OCI-LY1 (cell line): ENCODE measurements around the gene PAX3.

Experiments used
- H2AFZ ChIP-seq: fragments of 200-600 bp; sonication (generic), shearing (Covaris generic); 2 replicates; pipeline ENCODE4 v1.6.0; 2014; ENCODE audit warnings: antibody characterized with exemption, mild to moderate bottlenecking, low read length
- H3F3A ChIP-seq: fragments of 200-600 bp; sonication (generic), shearing (Covaris generic); 2 replicates; pipeline ENCODE4 v1.6.0; 2014; ENCODE audit warnings: mild to moderate bottlenecking, antibody characterized with exemption, low read length, moderate library complexity; ENCODE audit not compliant: insufficient read depth
- H3K27ac ChIP-seq: fragments of 200-600 bp; sonication (generic); 2 replicates; pipeline ENCODE4 v1.5.1; 2014; ENCODE audit warnings: low read length, mixed run types, mild to moderate bottlenecking, low read depth; ENCODE audit not compliant: poor library complexity, severe bottlenecking
- H3K27me3 ChIP-seq: fragments of 200-600 bp; sonication (generic); 2 replicates; pipeline ENCODE4 v1.6.0; 2014; ENCODE audit warnings: antibody characterized with exemption, mild to moderate bottlenecking, low read length, moderate library complexity; ENCODE audit not compliant: insufficient read depth
- H3K36me3 ChIP-seq: fragments of 200-600 bp; sonication (generic); 2 replicates; pipeline ENCODE4 v1.6.1; 2014; ENCODE audit warnings: mild to moderate bottlenecking, antibody characterized with exemption, low read length, moderate library complexity, mixed read lengths; ENCODE audit not compliant: insufficient read depth
- H3K4me1 ChIP-seq: fragments of 200-600 bp; sonication (generic); 2 replicates; pipeline ENCODE4 v1.5.1; 2014; ENCODE audit warnings: mild to moderate bottlenecking, low read length, moderate library complexity; ENCODE audit not compliant: insufficient read depth, severe bottlenecking
- H3K4me2 ChIP-seq: fragments of 200-600 bp; sonication (generic), shearing (Covaris generic); 2 replicates; pipeline ENCODE4 v1.6.1; 2014; ENCODE audit warnings: low read length
- H3K4me3 ChIP-seq: fragments of 200-600 bp; sonication (generic); 2 replicates; pipeline ENCODE4 v1.5.1; 2014; ENCODE audit warnings: low read length, low read depth, mild to moderate bottlenecking, mixed read lengths; ENCODE audit not compliant: poor library complexity, severe bottlenecking
- H3K79me2 ChIP-seq: fragments of 200-600 bp; shearing (Covaris generic); 2 replicates; pipeline ENCODE4 v1.6.1; 2016; ENCODE audit warnings: mixed run types, low read length, mixed read lengths; ENCODE audit not compliant: insufficient read depth
- H3K9ac ChIP-seq: fragments of 200-600 bp; sonication (generic), shearing (Covaris generic); 2 replicates; pipeline ENCODE4 v1.6.1; 2014; ENCODE audit warnings: mild to moderate bottlenecking, low read length, mixed read lengths
- H3K9me2 ChIP-seq: fragments of 200-600 bp; sonication (generic), shearing (Covaris generic); 2 replicates; pipeline ENCODE4 v1.6.1; 2014; ENCODE audit warnings: low read depth, mild to moderate bottlenecking, low read length, mixed read lengths
- H3K9me3 ChIP-seq: fragments of 200-600 bp; shearing (Covaris generic); 2 replicates; pipeline ENCODE4 v1.6.1; 2014; ENCODE audit warnings: low read length, mixed read lengths
- H4K20me1 ChIP-seq: fragments of 200-600 bp; sonication (generic), shearing (Covaris generic); 2 replicates; pipeline ENCODE4 v1.6.0; 2016; ENCODE audit warnings: mild to moderate bottlenecking, low read length; ENCODE audit not compliant: insufficient read depth
- CTCF ChIP-seq: fragments of 200-600 bp; sonication (generic), shearing (Covaris generic); IDR thresholded peaks from 2 replicates; pipeline ENCODE4 v1.5.1; 2017; ENCODE audit warnings: mild to moderate bottlenecking, antibody characterized with exemption, low read length, moderate library complexity, mixed read lengths
- EZH2 ChIP-seq: fragments of 200-600 bp; sonication (generic), shearing (Covaris generic); IDR thresholded peaks from 2 replicates; pipeline ENCODE4 v1.8.0; 2017; ENCODE audit warnings: borderline replicate concordance, mixed run types, mild to moderate bottlenecking, antibody characterized with exemption, low read length, moderate library complexity, mixed read lengths

The PAX3 gene

DNA sequence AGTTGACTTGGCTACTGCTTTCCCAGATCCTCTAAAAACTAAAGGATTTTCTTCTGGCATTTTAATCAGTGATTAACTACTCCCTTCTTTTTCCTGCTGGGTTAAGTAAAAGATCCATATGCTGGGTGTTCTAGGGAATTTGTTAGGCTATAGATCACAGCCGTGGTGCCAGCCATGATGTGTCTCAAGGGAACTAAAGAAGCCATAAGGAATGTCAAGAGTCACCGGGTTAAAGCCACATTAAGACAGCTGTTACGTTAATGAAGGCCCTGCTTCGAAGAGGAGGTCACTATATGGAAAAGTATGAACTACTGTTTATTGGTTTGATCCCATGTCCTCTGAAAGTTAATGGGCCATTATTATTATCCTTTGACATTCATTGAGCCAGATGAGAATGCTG, 70.7 kb downstream of the PAX3 start:
- H3K36me3 ChIP-seq: no peaks in the 10 kb centered on the region
- no peak overlapping the region for H3K27ac ChIP-seq
- no peaks in the 10 kb centered on the region for H3K27me3 ChIP-seq
- H3K4me3 ChIP-seq: no peak overlapping the region
- H2AFZ ChIP-seq: no peak overlapping the region
- no peaks in the 10 kb centered on the region for H4K20me1 ChIP-seq
- no peaks in the 10 kb centered on the region for H3F3A ChIP-seq
- H3K79me2 ChIP-seq: no peaks in the 10 kb centered on the region
- no peaks in the 10 kb centered on the region for H3K9me3 ChIP-seq
- no peak for TF ChIP-seq EZH2
- no peak for TF ChIP-seq CTCF
- no peaks in the 10 kb centered on the region for H3K4me1 ChIP-seq
- H3K9me2 ChIP-seq: no peaks in the 10 kb centered on the region
- H3K9ac ChIP-seq: no peak overlapping the region
- no peak overlapping the region for H3K4me2 ChIP-seq

- TF ChIP-seq EZH2 (no peak), CTCF (no peak)
- Histone ChIP-seq H3K4me3 (no peak overlapping the region), H4K20me1 (no peaks in the 10 kb centered on the region), H3K9me3 (no peaks in the 10 kb centered on the region), H3F3A (no peaks in the 10 kb centered on the region), H2AFZ (no peak overlapping the region), H3K9me2 (no peaks in the 10 kb centered on the region), H3K79me2 (no peaks in the 10 kb centered on the region), H3K4me1 (no peaks in the 10 kb centered on the region), H3K27ac (no peak overlapping the region), H3K4me2 (no peak overlapping the region), H3K36me3 (no peaks in the 10 kb centered on the region), H3K27me3 (no peaks in the 10 kb centered on the region), H3K9ac (no peak overlapping the region)
Observed at GRCh38 chr2:222218786-222219185, 80.0 kb downstream of the PAX3 start.

GRCh38 chr2:222217712-222218111, 81.1 kb downstream of the PAX3 start:
- Histone ChIP-seq H3K9me3 (no peaks in the 10 kb centered on the region), H3K9me2 (no peaks in the 10 kb centered on the region), H3K79me2 (no peaks in the 10 kb centered on the region), H3K4me1 (no peaks in the 10 kb centered on the region), H3K4me3 (no peak overlapping the region), H3K4me2 (no peak overlapping the region), H3K27me3 (no peaks in the 10 kb centered on the region), H4K20me1 (no peaks in the 10 kb centered on the region), H3F3A (no peaks in the 10 kb centered on the region), H3K27ac (no peak overlapping the region), H2AFZ (no peak overlapping the region), H3K36me3 (no peaks in the 10 kb centered on the region), H3K9ac (no peak overlapping the region)
- TF ChIP-seq EZH2 (no peak), CTCF (no peak)
